Stimulated activated CD4-positive, alpha-beta T cell treated with anti-CD3 and anti-CD28 coated beads, Interleukin-2, amount 100 ng/mL, for 4 hours (primary cell): ENCODE measurements around the gene ANP32A.

Source experiments
- DNase-seq: peaks from one replicate; pipeline ENCODE4 v3.0.0-alpha.2; 2020; ENCODE audit warnings: low read depth

Gene ANP32A

DNA sequence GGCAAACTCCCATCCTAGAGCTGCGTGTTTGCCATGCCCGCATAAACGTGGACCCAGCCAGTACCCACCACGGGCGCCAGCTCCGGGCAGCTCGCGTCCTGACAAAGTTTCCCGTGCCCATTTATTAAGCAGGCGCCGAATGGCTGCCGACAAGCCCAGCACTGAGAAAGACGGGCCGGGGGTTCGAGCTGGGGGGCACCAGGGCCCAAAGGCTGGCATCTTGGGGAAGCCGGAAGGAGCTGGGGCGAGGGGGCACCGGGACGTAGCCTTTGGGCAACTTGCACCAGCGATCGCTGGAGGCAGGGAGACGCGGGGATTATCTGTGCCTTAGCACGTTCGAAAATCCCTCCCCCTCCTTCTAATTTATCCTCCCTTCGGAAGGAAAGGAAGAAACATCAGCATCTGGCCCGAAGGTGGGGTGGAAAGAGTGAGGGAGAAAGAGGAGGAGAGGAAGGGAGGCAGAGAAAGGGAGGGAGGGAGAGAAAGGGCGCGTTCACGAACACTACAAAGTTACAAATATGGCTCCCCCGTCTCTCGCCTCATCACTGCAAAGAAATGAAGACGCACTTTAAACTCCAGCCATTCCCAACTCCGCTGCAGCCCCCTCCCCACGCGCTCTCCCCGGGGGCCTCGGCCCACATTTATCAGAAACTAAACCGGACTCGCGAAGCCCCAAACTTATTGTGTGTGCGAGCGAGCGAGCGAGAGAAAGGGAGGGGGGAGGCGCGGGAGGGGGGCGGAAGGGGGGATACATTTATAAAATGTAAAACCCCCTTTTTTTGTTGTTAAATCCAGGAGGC lies 1.0 kb downstream of the ANP32A start:
- no peak for DNase-seq

DNA sequence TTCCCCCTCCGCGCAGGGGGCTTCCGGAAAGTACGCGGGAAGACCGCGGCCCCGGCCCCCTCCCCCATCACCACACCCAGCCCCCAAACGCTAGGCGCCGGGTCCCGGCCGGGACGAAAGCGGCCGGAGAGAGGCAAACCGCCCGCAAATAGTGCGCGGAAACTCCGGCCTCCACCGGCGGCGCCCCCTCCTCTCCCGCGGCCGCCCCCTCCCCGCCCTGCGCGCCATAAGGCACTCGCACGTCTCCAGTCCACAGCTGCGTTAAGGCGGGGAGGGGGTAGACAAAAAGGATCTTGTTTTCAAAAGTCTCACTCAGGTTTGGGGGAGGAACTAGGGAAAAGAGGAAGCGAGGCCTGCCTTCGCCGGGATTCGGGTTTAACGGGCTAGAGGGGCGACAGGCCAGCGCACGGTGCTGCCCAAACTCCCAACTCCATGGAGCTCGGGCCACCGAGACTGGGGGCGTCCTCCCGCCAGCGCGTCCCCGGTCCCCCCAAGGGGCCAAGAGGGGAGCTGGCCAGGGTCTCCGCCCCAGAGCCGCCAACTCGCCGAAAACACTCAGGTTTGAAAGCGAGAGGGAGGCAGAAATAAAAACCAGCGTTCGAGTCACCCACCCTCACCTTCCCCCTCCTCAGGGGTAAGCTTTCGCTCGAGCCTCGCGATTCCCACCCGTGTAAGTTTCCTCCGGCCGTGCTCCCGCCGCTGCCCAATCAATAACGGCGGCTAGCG lies 1.8 kb downstream of the ANP32A start:
- DNase-seq: no peak

DNA sequence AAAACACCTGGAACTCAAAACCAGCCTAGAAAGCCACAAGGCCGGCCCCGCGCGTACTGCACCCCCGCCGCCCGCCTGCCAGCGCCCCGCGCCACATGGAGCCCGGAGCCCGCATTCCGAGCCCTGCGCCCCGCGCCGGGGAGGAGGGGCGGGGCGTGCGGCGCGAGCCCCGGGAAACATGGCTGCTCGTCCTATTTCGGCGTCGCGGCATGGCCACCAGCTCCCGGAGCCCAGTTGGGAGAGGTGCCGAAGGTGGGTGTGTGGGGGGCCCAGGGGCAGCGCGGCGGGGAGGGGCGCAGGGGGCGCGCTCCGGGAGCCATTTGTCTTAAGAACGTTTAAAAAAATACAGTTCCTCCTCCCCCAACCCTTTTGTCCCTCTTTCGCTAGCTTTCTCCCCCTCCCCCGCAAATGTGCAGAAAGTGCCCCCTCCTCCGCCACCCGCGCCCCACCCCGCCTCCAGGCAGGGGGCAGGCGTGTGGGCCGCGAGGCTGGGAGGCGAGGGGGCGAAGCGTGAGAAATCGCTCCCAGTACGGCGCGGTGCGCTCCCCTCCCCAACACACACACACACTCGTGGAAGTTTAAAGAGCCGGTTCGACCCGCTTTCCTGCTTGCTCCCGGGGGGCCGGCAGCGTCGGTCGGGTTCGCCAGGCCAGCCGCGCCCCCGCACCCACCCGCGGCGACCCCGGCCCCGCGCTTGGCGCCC lies 2.5 kb downstream of the ANP32A start:
- peak; percentile 82 for DNase-seq

DNA sequence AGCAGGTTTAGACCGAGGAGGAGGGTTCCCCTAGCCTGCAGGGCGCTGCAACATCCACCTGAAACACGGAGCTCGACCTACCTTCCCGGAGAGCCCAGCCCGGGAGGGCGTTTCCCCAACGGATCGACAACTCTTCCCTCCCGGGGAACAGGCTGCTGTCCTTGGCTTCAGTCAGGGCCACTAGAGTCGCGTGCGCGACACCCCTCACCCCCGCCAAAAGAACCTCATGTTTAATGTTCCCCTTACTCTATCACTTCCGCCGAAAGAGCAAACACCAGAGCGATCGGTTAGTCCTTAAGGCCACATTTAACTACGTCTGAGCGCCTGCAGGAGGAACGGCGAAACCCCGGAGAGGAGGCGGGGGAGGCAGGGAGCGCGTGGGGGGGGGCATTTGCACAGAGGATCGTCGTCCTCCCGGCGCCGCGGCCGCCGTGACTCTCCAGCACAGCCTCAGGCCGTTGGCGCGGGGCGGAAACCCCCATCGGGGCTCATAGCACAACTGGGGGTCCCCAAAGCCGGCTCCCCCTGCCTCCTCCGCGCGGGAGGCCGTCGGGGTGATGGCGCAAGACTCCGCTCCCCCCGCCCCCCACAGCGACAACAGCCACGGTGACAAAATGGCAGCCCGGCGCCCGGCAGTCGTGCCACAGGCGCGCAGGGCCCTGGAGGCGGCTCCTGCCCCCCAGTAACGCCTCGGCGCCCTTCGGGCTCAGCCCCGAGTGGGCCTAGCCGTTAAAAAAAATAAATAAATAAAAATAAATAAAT lies 3.2 kb downstream of the ANP32A start:
- peak; percentile 63 for DNase-seq

DNA sequence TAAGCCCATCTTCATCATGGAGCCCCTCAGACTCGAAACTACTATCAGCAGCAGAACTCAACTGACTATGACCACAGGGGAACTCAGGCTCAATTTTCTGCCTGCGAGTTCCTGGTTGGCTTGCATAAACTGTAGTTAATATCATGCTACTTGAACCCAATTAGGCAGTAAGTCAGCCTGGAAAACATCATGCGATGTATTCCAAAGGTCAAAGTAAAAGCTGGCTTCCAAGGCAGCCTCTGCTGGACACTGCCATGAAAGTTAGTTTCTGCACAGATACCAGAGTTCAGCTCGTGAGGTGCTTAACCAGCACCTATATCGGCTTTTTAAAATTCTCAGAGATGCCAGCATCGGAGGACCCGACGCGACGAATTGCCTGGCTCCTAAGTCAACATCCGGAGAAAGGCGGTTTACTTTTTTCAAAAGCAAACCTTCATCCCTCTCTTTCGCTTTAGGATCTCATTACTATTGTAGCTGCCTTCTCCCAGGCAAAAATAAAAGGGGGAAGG lies 3.8 kb downstream of the ANP32A start:
- DNase-seq: no peak

DNA sequence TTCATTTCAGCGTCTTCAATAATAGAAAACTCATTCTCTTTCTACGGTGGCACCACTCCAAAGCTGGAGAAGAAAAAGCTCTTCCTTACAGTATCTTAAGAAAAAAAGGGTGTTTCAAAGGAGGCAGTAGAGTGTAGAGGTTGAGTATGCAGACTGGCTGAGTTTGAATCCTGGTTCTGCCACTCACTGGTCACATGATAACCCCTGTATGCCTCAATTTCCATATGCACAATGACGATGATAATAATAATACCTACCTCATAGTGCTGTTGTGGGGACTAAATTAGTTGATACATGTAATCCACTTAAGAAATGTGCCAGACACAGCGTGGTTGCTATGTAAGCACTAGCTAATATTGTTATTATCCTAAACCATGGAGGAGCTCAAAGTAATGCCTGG lies 4.5 kb downstream of the ANP32A start:
- no peak for DNase-seq

DNA sequence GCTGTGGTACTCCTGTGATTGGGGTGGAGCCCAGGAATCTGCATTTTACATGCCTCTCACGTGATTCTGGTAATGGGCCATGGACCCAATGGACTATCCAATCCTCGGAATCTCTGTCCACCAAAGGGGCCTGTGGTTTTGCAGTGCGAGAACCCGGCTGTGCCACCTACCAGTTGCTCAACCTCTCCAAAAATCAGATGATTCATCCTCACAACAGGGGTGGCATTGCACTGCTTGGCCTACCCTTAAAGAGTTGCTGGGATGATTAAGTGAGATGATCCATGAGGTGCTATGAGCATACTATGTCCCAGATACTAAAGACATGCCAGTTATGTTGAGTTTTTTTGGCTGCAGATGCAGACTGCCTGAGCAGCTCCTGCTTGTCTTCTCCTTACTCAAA lies 5.1 kb downstream of the ANP32A start:
- DNase-seq: no peak

DNA sequence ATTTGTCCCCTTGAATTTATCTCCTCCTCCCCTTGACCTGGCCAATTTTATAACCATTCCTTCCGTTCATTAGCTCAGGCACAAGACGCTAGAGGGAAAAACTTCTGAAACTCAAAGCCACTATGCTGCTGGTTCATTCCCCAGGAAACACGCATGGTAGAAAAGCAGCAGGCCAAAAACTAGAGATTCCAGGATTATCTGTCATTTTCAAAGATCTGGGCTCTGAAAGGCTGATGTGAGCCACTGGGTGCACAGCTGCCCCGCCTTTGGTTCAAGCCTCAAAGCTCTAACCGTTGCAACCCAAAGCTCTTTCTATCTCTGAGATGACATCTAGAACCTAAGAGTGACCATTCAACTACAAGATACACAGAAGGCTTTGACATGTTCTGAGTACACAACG lies 6.1 kb downstream of the ANP32A start:
- DNase-seq: no peak

DNA sequence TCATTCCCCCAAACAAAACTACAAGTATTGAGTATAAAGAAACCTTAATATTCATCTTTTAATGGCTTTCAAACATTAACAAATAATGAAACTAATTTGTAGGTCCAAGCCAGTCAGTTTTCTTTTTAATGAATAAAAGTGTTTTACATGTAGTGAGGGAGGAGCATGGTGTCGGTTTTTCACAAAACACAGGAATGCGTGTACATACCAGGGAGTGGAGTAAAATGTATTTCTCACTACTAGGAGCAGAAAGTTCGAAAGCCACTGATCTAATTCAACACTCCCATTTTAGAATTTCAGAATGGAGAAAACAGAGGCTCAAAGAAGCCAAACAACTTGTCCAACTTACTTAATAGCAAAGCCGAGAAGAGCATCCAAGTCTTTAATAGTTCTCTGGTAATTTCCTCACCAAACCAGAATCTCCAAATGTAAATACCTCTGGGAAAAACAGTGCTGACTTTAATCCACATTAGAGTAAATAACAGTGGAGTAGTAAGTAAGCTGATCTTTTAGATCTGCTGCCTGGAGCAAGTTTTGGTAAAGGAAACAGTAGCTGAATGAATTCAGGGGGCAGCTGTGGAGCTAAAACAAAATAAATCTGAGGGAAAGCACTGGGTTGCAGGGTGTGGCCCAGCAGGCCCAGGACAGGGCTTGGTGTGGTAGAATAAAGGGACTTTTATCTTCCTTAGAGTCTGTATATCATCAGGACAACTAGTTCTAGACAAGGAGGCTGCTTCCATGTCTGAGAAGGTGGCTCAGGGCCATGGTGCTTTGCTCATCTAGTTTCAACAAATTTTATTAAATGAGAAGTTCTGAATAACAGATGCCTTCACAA lies 7.9 kb downstream of the ANP32A start:
- DNase-seq: no peak

DNA sequence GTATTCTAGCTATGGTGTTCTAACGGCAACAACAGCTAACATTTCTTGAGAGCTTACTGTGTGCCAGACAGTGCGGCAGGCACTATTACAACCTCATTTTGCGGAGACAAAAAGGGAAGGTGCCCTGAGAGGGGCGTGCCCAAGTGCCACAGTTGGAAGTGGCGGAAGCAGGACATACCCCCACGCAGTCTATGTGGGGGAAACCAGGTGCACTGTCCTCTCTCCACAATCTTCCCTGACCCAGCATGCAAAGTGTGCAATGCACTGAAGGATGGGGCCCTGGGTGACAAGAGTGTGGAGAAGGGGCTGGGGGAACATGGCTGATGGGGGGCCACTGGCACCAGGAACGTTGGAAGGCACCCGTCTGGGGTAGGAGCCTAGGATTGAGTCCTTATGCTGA lies 8.6 kb downstream of the ANP32A start:
- DNase-seq: no peak

DNA sequence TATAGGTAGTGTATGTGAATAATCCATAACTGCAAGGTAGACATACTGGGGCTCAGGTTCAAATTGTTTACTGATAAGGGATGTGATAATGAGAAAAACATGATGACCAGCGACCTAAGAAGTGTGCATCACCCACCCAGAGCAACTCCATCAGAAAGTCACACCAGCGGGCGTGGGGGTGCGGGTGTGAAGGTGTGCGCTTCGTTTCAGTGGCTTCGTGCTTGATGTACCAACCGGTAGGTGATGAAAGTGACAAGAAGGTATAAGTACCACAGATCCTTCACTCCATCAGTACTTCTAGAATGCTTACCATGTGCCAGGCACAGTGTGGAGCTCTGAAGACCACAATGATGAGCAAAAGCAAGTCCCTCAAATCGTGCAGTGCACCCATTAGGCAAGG lies 11.2 kb downstream of the ANP32A start:
- no peak for DNase-seq

DNA sequence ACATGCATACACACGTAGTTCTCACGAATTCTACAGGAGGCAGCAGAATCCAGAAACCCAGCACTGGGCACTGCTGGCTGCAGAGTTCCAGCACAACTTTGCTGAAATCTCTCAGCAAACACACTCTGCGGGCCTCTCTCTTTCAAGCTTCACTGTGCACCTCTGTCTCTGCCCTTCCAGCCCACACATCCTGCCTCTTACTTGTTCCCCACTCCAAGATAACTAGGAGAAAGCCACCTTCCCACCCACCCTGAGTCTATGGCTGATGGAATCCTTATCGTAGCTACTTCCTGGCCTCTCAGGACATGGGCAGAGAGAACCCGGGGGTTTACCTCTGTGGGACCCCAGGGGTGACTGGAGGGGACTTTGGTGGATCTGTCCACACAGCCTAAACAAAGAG lies 11.9 kb downstream of the ANP32A start:
- no peak for DNase-seq

DNA sequence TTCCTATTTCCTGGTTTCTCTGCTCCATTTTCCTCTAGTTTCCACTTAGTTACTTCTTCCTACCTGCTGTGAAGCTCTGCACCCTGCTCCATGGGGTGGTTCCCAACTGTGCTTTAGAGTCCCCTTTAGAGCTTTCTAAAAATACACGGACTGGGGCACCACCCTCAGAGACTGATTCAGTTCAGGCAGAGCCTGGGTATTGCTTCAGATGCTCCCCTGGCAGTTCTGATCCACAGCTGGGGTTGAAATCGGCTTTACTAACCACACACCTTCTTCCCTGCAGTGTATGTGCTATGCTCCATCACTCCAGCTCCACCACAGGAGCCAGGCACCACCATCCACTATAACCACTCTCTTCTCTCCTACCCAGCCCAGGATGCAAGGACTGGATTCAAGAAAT lies 12.6 kb downstream of the ANP32A start:
- no peak for DNase-seq

DNA sequence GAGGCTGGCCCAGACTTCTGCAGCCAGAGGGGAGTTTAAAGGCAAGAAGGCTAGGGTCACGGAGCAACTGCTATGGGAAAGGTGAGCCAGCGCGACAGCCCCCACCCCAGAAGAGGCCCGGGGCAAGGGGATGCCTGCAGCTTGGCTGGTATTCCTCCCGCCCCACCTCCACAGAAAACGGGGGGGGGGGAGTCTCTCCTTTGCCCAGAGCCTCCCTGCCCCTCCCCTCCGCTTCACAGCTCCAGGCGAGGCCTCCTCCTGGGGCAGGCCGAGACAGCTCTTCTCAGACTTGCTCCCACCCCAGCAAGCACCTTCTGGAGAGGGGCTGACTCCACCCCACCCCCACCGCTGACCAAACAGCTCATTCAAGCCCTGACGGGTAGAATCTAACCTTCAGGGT lies 13.4 kb downstream of the ANP32A start:
- DNase-seq: no peak

DNA sequence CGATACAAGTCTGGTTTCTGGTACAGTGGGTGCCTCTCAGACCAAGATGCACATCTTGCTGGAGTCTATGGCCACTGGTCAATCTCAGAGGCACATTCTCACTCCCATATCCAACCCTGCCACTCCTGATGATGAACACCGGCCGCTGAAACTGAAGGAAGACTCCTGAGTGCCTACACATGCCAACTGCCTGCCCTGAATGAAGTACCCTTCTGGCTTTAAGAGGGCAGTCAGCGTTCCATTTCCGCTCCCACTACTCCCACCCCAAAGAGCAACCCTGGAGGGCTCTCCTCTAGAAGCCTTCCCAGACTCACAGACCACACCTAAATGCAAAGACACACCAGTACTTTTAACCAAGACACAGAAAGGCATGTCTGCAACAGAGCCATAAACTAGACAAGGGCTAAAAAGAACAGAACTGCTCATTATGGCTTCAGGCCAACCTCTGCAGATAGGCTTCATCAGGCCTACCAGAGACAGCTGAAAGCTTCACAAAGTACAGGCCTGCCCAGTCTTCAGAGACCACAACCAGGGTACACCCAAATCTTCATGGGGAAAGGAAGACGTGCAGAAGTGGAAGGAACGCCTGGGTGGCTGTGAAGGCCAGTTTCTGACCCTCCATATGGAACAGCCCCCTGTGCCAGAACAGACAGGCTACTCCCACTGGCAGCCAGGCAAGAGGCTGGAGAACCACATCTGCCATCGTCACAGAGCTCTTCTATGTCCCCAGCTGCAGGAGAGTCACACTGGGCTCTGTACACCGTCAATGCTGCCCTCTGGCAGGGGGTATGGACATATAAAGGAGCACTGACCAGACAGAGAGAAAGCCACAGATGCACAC lies 14.3 kb downstream of the ANP32A start:
- no peak for DNase-seq

DNA sequence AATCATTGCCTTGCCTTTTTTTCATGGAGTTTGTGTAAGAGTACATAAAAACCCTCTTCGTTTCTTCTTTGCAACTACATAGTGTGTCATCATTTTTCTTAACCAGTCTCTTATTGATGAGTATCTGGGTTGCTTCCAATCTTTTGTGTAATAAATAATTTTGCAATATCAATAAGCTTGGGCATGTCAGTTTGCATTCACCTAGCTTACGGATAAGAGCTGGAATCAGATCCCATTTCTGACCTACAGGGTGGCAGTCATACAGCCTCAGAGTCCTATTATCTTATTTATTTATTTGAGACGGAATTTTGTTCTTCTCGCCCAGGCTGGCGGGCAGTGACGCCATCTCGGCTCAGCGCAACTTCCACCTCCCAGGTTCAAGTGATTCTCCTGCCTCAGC lies 18.3 kb downstream of the ANP32A start:
- DNase-seq: no peak

DNA sequence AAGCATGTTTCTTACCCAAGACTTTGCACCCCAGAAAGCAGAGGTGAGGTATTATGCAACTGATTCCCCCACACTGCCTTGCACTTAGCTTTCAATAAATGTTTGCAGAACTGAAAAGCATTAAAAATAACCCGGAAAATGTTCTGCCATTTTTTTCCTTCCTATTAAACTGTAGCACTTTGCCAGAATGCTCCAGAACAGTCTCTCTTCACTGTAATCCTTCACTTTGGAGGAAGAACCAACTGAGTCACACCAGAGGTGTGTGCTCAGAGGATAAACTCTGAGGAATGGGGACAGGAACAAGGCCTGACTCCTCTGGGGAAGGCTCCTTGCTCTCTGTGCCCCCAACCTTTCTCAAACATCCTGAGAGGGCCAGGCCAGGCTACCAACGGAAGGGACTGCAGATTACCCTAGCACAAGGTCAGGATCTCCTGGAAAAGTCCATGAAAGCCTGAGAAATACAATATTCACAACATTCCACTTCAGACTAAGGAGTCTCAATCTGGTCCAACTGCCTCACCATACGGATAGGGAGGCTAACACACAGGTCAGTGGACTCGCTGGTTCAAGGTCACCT lies 19.0 kb downstream of the ANP32A start:
- no peak for DNase-seq

DNA sequence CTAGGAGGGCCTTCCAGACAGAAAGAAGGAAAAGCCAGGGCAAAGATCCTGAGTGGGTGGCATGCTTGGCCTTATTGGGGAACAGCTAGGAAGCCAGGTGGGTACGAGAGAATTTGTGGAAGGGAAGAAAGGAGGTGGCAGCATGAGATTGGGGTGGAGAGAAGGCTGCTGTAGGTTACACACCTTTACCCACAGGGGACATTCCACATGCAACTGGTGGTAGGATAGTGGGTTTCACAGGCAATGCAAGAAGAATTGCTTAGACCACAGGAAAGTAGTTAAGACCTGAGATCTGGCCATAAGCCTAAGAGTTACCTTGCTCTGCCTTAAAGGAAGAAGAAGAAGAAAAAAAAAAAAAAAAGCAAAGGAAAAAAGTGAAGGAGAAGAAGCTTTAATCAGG lies 19.8 kb downstream of the ANP32A start:
- DNase-seq: no peak

DNA sequence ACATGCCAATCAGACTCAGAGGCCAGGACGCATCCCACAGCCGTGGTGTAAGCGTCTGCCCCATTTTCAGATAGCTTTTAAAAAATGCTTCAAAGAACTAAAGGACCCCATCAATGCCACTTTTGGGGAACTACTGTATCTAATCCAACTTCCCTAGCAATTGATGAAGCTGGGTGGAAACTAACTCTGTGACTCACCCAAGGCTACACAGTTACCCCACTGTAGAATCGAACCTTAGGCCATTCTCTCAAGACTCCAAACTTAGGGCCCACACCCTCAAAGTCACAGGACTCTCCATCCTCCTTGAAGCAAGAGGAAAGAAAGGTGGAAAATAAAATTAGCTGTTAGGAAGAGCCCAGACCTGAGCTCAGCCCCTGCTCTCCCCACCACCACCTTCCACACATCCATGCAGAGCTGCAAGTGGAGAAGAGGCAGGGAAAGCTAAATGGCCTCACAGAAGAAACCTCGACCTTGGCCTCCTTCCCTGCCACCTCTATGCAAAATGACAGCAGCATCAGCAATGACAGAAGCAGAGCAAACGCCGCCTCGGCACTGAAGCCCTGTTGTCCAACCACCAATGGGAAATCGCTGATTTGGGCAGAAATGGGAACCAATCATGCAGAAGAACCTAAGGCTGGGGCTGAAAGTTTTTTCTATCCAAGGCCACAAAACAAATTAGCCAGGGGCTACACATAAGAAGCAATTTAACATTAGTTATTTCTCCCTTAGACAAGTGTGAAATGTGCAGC lies 22.2 kb downstream of the ANP32A start:
- DNase-seq: no peak
